MCF 10A (cell line): ENCODE measurements around the gene CYSLTR2. TPM values are rescaled to one million over a fixed set of nuclear protein-coding genes. Genes with fewer than 3 reads are reported as not detected.

Source experiments
- BruUV-seq: library from RNA; stranded (reverse); fragments of 400-500 nt; replicated peaks from 2 replicates; lab custom pipeline; 2021; lab: Mats Ljungman, UMichigan
- CTCF ChIA-PET: fragments of 300-600 bp; sonication (Branson Sonifier 250); formaldehyde crosslinking; extraction: SDS; loops from one replicate; lab custom pipeline; 2021; ENCODE audit warnings: antibody characterized with exemption, inconsistent platforms; lab: Yijun Ruan, JAX
- POLR2A ChIA-PET: fragments of 300-600, 350-650 bp; sonication (Branson Sonifier 250); formaldehyde crosslinking; extraction: SDS; loops from one replicate; lab custom pipeline; 2020; ENCODE audit warnings: antibody characterized with exemption, inconsistent platforms; lab: Yijun Ruan, JAX
- DNase-seq: peaks from one replicate; pipeline ENCODE4 v3.0.0-alpha.2; 2018; ENCODE audit not compliant: unreplicated experiment
- H3K27ac Mint-ChIP-seq: one replicate; pipeline ENCODE4 v1.8.0; 2022; ENCODE audit warnings: mild to moderate bottlenecking, low read depth, mixed read lengths; ENCODE audit not compliant: unreplicated experiment
- H3K27me3 Mint-ChIP-seq: one replicate; pipeline ENCODE4 v1.8.0; 2022; ENCODE audit warnings: mixed read lengths; ENCODE audit not compliant: insufficient read depth, unreplicated experiment
- H3K36me3 Mint-ChIP-seq: one replicate; pipeline ENCODE4 v1.8.0; 2022; ENCODE audit warnings: mild to moderate bottlenecking, moderate library complexity, mixed read lengths; ENCODE audit not compliant: insufficient read depth, unreplicated experiment
- H3K4me1 Mint-ChIP-seq: one replicate; pipeline ENCODE4 v1.8.0; 2022; ENCODE audit warnings: mixed read lengths; ENCODE audit not compliant: insufficient read depth, unreplicated experiment
- H3K4me3 Mint-ChIP-seq: one replicate; pipeline ENCODE4 v1.8.0; 2022; ENCODE audit warnings: mild to moderate bottlenecking, moderate library complexity, mixed read lengths; ENCODE audit not compliant: unreplicated experiment
- H3K9me3 Mint-ChIP-seq: one replicate; pipeline ENCODE4 v1.8.0; 2022; ENCODE audit warnings: mixed read lengths; ENCODE audit not compliant: unreplicated experiment
- CTCF ChIP-seq: fragments of 200-600 bp; IDR thresholded peaks from one replicate; pipeline ENCODE4 v1.8.0; 2022; ENCODE audit warnings: antibody characterized with exemption, mild to moderate bottlenecking; ENCODE audit not compliant: unreplicated experiment
- intact Hi-C: fragments of 100-400 bp; cut with micrococcal nuclease; formaldehyde crosslinking; loops from 2 replicates; pipeline ENCODE4 v1.14.1; 2022
- total RNA-seq: library from RNA; stranded (reverse); gene quantifications from 2 replicates; pipeline ENCODE4 v1.2.3, GENCODE V29; 2022

The CYSLTR2 gene
- total RNA-seq, 1 experiment from 2014 or later, result not detected

- POLR2A ChIA-PET, result no interaction called here
- H3K27ac Mint-ChIP-seq, result no peak overlapping the region
- no TSS peak for BruUV-seq
- H3K4me3 Mint-ChIP-seq, result no peak overlapping the region
- no peaks in the 10 kb centered on the region for H3K36me3 Mint-ChIP-seq
- H3K4me1 Mint-ChIP-seq, result no peaks in the 10 kb centered on the region
- no peaks in the 10 kb centered on the region for H3K27me3 Mint-ChIP-seq
- no peak for DNase-seq
- no peak for TF ChIP-seq CTCF
- peaks cover 18% of the 10 kb centered on the region for H3K9me3 Mint-ChIP-seq
- CTCF ChIA-PET, result interaction anchor here (0.6 to 0.9 kb wide), 3 partner anchors 31 to 42 kb away, joined by 3 read pairs; no protein-coding TSS in a partner anchor
- intact Hi-C loops, result no loop called here
Measured at GRCh38 chr13:48720621-48721020, 66.9 kb downstream of the CYSLTR2 start.

GRCh38 chr13:48723168-48723567 lies 69.4 kb downstream of the CYSLTR2 start:
- TF ChIP-seq CTCF, result no peak
- intact Hi-C loops, result no loop called here
- H3K27me3 Mint-ChIP-seq, result no peaks in the 10 kb centered on the region

GRCh38 chr13:48725271-48725670 lies 71.5 kb downstream of the CYSLTR2 start:
- BruUV-seq, result no TSS peak
- no peak for TF ChIP-seq CTCF
- CTCF ChIA-PET, result no interaction called here

More at GRCh38 chr13:48723168-48723567, 69.4 kb downstream of the CYSLTR2 start:
- no peak for DNase-seq
- ChIA-PET CTCF (no interaction called here), POLR2A (no interaction called here)
- Mint-ChIP-seq H3K4me1 (no peaks in the 10 kb centered on the region), H3K4me3 (no peak overlapping the region), H3K36me3 (no peaks in the 10 kb centered on the region), H3K27ac (no peak overlapping the region), H3K9me3 (peaks cover 2% of the 10 kb centered on the region)
- no TSS peak for BruUV-seq

GRCh38 chr13:48726711-48727110 lies 73.0 kb downstream of the CYSLTR2 start:
- BruUV-seq, result no TSS peak
- no peak overlapping the region for H3K27ac Mint-ChIP-seq
- no peak for DNase-seq
- CTCF ChIA-PET, result interaction anchor here (0.6 kb wide), 1 partner anchor 168 kb away, joined by 3 read pairs; no protein-coding TSS in a partner anchor
- TF ChIP-seq CTCF, result no peak
- no peaks in the 10 kb centered on the region for H3K9me3 Mint-ChIP-seq
- no peaks in the 10 kb centered on the region for H3K36me3 Mint-ChIP-seq
- H3K4me1 Mint-ChIP-seq, result peaks cover 9% of the 10 kb centered on the region
- POLR2A ChIA-PET, result no interaction called here
- H3K4me3 Mint-ChIP-seq, result no peak overlapping the region
- intact Hi-C loops, result no loop called here
- no peaks in the 10 kb centered on the region for H3K27me3 Mint-ChIP-seq

More at GRCh38 chr13:48725271-48725670, 71.5 kb downstream of the CYSLTR2 start:
- no peak for DNase-seq
- intact Hi-C loops, result no loop called here
- no peak overlapping the region for H3K4me3 Mint-ChIP-seq
- no peak overlapping the region for H3K27ac Mint-ChIP-seq
- no peaks in the 10 kb centered on the region for H3K9me3 Mint-ChIP-seq
- no peaks in the 10 kb centered on the region for H3K4me1 Mint-ChIP-seq
- POLR2A ChIA-PET, result interaction anchor here (0.7 kb wide), 1 partner anchor 707 kb away, joined by 3 read pairs; no protein-coding TSS in a partner anchor
- no peaks in the 10 kb centered on the region for H3K27me3 Mint-ChIP-seq
- H3K36me3 Mint-ChIP-seq, result no peaks in the 10 kb centered on the region
